GM18519 (cell line): Measurements from ENCODE around the gene STK32B.
"Not testable (repeated sequence)": the region's sequence is repeated elsewhere in the genome, so short reads cannot be mapped to it uniquely, and the experiment has no call there.

Experiments used
- ATAC-seq: cut with Tn5 transposase; IDR thresholded peaks from one replicate; pipeline ENCODE4 v1.9.1; 2021; ENCODE audit warnings: mild to moderate bottlenecking, moderate library complexity; ENCODE audit not compliant: unreplicated experiment, low FRiP score

Gene STK32B

DNA sequence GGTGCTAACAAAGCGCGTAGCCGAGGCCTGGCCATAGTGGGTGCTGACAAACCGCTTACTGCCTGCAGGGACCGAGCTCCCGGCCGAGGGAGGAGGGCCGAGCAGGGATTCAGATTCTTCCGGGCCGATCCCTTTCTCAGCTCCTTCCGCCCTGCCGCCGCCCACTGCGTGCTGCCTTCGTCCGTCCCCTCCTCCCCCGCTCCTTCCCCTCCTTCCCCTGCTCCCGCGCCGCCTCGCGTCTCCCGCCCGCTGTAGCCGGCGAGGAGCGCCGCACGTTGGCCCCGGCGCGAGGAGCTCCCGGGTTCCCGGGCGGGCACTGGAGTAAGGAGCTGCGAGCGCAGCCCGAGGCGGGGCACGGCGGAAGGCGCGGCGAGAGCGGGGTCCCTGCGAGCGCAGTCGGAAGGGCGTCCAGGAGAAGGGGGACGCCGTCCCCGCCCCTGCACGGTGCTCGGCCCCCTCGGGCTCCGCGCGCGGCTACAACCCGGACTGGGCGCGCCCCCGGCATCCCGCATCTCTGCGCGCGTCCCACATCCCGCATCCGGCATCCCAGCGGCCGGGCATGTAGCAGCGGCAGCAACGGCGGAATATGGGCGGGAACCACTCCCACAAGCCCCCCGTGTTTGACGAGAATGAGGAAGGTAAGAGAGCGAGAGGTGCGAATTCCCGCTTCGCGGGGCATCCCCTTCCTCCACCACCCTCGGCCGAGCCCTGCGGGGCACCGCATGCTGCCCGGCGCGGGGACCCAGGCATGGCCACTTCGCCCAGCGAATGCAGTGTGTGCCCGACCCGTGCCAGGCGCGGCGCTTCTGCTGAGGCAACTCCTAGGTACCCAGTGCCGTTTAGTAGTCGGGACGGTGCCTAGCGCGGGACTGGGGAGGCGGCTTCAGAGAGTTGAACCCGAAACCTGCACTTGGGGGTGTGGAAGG is at the start of gene STK32B:
TSS of gene STK32B (plus strand) at position 203 of the 926 bp plus-strand sequence.
- no peak for ATAC-seq

GRCh38 chr4:5001641-5002040 is 49.6 kb upstream of the STK32B start:
- not testable (repeated sequence) for ATAC-seq

- ATAC-seq: no peak
These were observed 47.9 kb upstream of the STK32B start for GRCh38 chr4:5003372-5003857.

- no peak for ATAC-seq
These were observed 47.4 kb upstream of the STK32B start for GRCh38 chr4:5003918-5004317.

GRCh38 chr4:5004496-5004895 is 46.8 kb upstream of the STK32B start:
- ATAC-seq: no peak

- ATAC-seq: not testable (repeated sequence)
These were observed 44.3 kb upstream of the STK32B start for GRCh38 chr4:5006932-5007331.

DNA sequence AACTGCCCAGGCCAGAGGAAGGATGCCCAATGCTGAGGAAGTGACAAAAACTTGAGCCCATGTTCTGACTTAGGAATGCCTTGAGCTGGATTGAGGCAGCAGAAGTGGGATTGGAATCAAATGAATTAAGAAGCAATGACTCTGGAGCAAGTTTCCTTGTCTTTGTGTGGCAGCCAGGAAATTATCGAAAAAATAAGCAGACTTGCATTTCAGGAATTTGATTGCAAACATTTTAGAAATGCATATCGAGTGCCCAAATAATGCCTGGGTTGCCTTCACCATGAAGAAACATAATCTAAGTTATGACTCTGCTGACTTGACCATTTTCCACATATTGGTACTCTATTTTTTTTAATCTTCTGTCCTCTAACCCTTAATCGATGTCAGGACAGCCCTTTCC is 41.5 kb upstream of the STK32B start:
- ATAC-seq: no peak

DNA sequence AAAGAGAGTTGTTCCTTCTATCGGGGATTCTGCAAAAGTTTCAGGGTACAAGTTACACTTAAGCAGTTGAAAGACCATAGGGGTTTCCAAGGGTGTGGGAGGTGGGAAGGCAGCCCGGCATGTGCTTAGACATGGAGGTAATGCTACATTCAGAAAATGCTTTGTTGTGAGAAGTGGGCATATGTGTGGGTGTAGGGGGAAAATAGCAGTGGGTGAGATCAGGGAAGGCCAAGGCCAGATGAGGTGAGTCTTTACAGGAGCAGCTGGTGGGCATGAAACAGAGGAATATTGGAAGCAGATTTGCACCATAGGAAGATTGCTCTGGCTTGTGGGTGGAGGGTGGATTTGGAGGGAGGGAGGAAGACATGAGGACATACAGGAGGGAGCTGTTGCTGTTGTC is 40.3 kb upstream of the STK32B start:
- ATAC-seq: no peak

DNA sequence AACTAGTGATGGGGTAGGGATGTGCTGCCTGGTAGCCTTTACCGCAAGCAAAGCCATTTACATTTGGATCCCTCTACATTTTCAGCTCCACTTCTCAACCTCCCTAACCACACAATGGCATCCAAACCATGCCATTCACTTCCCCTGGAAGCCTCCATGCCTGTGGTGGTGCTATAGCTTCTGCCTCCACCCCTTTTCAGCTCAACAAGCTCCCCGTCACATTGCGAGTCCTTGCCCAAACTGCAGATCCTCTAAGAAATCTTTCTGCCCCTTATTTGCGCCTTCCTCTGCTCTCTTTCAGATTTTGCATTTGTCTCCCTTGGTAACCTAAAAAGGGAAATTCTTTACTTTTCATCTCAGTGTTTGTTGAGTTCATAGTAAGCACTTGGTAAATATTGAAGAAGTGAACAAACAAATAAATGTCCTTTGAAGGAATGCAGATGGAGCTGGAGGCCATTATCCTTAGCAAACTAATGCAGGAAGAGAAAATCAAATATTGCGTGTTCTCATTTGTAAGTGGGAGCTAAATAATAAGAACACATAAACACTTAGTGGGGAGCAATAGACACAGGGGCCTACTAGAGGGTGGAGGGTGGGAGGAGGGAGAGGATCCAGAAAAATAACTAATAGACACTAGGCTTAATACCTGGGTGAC is 38.9 kb upstream of the STK32B start:
- ATAC-seq: no peak

- ATAC-seq: no peak
These were observed 38.3 kb upstream of the STK32B start for GRCh38 chr4:5012958-5013357.

DNA sequence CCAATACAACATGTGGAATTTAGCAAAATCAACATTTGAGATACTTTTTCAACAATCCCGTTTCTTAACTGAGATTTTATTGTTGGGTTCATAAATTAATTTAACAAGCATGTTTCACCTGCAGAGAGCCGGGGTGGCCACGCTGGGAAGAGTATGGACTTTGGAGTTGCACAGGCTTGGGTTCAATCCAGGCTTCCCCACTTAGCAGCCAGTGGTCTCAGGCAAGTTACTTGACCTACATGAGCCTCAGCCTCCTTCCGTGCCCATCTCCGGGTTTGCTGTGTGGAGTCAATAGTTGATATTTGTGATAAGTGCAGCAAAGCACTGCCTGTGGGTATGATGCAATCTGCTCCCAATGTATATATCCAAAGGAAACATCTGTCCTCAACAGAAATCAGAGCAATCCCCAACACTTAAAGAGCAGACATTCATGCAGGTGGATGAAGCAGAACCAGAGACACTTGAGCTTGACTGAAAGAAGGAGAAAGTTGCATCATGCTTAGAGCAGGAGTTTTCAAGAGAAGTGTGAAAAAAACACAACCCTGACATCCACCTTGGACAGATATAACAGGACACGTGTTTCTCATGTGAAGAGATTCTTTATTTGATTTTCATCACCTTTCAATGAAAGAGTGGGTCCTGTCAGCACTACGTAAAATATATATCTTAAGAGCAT is 37.1 kb upstream of the STK32B start:
- no peak for ATAC-seq

DNA sequence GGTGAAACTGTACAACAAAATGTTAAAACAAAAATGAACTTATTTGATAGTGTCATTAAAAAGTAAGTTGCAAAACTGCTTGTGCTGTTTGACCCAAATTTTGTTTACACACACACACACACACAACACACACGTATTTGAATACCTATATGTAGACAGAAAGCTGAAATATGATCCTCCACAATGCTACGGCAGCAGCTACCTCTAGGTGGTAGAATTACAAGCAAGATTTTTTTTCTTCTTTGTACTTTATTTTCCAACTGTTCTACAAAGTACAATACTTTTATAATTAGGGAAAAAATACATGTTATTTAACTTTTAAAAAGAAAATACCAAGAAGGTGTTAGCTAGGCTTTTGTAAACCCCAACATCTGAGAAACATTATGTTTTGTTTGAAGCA is 33.2 kb upstream of the STK32B start:
- ATAC-seq: no peak

GRCh38 chr4:5018603-5019002 is 32.7 kb upstream of the STK32B start:
- ATAC-seq: no peak

DNA sequence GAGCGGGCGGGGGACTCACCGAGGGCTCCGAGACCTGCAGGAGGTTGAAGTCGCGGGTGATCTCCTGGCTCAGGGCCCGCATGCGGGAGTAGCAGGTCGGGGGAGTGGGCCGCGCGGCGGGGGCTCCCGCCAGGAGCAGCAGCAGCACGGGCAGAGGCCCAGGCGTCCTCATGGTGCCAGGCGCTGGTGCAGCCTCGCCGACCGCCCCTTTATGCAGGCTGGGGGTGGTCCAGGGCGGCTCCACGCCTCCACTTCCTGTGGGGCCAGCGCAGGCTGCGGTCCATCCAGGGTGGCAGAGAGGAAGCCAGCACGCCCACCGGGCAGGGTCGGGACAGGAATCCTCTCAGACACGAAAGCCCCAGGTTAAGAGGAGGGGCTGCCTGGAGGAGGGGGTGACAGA is 32.0 kb upstream of the STK32B start, which contains the start of gene CYTL1:
TSS of gene CYTL1 (minus strand) at position 185 of the 400 bp plus-strand sequence. CDS start at position 172, 13 bp downstream.
- no peak for ATAC-seq

DNA sequence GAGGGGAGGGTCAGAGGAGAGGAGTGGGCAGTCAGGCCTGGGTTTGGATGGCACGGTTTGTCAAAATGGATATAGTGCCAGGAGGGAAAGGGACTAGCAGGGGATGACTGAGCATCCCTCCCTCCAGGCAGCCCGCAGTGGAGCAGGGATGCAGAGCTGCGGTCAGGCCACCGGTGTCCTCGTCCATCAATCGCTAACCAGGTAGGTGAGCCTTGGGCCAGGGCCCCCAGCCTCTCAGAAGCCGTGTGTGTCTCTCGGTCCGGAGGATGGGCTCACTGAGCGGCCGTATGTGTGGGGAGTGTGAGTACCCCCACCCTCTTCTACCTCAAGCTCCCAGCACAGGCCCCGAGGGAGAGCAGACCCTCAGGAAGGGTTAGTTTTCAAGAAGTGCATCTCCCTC is 31.5 kb upstream of the STK32B start:
- ATAC-seq: no peak

- ATAC-seq: no peak
These were observed 30.9 kb upstream of the STK32B start for GRCh38 chr4:5020341-5020740.

- no peak for ATAC-seq
These were observed 29.7 kb upstream of the STK32B start for GRCh38 chr4:5021546-5021945.

GRCh38 chr4:5024673-5025072 is 26.6 kb upstream of the STK32B start:
- no peak for ATAC-seq

GRCh38 chr4:5026371-5026770 is 24.9 kb upstream of the STK32B start:
- no peak for ATAC-seq

GRCh38 chr4:5027346-5027745 is 23.9 kb upstream of the STK32B start:
- no peak for ATAC-seq

DNA sequence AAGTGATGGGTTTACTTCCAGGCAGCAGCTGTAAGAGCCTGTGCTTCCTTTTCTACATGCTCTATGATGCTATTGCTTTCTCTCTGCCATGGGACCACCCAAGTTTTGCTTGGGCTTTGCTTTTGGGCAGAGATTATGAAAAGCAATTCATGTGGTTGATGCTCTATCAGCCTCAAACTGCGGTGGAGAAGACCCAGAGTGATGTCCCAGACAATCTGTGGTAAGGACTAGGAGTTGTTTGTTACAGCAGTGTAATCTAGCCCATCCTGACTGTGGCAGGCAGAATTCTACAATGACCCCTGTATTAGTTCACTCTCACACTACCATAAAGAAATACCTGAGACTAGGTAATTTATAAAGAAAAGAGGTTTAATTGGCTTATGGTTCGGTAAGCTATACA is 22.8 kb upstream of the STK32B start:
- no peak for ATAC-seq
